A673 (cell line): ENCODE results near the gene VPS52.

Source experiments
- EZH2 ChIP-seq: fragments of 200-600 bp; sonication (generic); IDR thresholded peaks from 2 replicates; pipeline ENCODE4 v1.6.1; 2017; ENCODE audit warnings: borderline replicate concordance, low read depth, mild to moderate bottlenecking, mixed read lengths, antibody characterized with exemption, low read length; ENCODE audit not compliant: poor library complexity, severe bottlenecking
- TF ChIP-seq, protein P1 (sequence below): fragments of 300-800, 200-600 bp; sonication (generic); conservative IDR thresholded peaks from 2 replicates; pipeline ENCODE4 v1.5.1; 2017; ENCODE audit warnings: low read depth, mild to moderate bottlenecking, antibody characterized with exemption, low read length, moderate library complexity, mixed read lengths

DNA sequence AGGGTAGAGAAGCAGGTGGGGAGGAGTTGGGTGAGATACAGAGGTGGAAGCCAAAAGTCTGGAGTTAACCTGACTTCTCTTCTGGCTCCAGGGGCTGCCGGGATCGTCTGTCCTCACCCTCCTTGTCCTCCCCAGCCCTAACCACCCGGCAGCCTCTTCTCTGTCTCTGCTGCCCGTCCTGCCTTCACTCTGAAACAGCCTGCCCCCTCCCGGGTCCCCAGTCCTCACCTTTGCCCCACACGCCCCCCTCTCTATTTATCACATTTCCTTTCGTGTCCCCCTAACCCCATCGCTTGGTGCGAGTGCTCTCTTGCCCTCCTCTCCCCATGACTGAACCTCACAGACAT, 57.7 kb downstream of the VPS52 start:
- TF ChIP-seq, protein P1, sequence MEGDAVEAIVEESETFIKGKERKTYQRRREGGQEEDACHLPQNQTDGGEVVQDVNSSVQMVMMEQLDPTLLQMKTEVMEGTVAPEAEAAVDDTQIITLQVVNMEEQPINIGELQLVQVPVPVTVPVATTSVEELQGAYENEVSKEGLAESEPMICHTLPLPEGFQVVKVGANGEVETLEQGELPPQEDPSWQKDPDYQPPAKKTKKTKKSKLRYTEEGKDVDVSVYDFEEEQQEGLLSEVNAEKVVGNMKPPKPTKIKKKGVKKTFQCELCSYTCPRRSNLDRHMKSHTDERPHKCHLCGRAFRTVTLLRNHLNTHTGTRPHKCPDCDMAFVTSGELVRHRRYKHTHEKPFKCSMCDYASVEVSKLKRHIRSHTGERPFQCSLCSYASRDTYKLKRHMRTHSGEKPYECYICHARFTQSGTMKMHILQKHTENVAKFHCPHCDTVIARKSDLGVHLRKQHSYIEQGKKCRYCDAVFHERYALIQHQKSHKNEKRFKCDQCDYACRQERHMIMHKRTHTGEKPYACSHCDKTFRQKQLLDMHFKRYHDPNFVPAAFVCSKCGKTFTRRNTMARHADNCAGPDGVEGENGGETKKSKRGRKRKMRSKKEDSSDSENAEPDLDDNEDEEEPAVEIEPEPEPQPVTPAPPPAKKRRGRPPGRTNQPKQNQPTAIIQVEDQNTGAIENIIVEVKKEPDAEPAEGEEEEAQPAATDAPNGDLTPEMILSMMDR, result no peak
- no peak for TF ChIP-seq EZH2
